WTC11 (cell line): ENCODE data around the gene DHRS2.

ENCODE experiments used
- ELF4 ChIP-seq: sonication (generic); formaldehyde crosslinking; IDR thresholded peaks from 2 replicates; pipeline ENCODE4 v1.8.1; 2022; ENCODE audit warnings: low read depth, mild to moderate bottlenecking, moderate library complexity, missing genetic modification reagents
- KAT7 ChIP-seq: sonication (generic); formaldehyde crosslinking; IDR thresholded peaks from 2 replicates; pipeline ENCODE4 v1.8.1; 2023; ENCODE audit warnings: missing genetic modification reagents, mild to moderate bottlenecking, borderline replicate concordance
- NFYB ChIP-seq: sonication (generic); formaldehyde crosslinking; conservative IDR thresholded peaks from 2 replicates; pipeline ENCODE4 v1.8.0; 2022; ENCODE audit warnings: low read depth, missing genetic modification reagents
- SP1 ChIP-seq: sonication (generic); formaldehyde crosslinking; conservative IDR thresholded peaks from 2 replicates; pipeline ENCODE4 v1.8.1; 2022; ENCODE audit warnings: missing genetic modification reagents
- ZNF138 ChIP-seq: sonication (generic); formaldehyde crosslinking; conservative IDR thresholded peaks from 2 replicates; pipeline ENCODE4 v1.8.1; 2022; ENCODE audit warnings: mild to moderate bottlenecking, moderate library complexity, missing genetic modification reagents
- TF ChIP-seq, protein P1 (sequence below): sonication (generic); formaldehyde crosslinking; IDR thresholded peaks from 2 replicates; pipeline ENCODE4 v1.8.1; 2022; ENCODE audit warnings: low read depth, mild to moderate bottlenecking, moderate library complexity, missing genetic modification reagents, borderline replicate concordance
- TF ChIP-seq, protein P2 (sequence below): fragments of 200-600 bp; IDR thresholded peaks from 2 replicates; pipeline ENCODE4 v1.8.0; 2022; ENCODE audit warnings: antibody characterized with exemption
- TF ChIP-seq, protein P3 (sequence below): sonication (generic); formaldehyde crosslinking; IDR thresholded peaks from 2 replicates; pipeline ENCODE4 v1.8.1; 2022; ENCODE audit warnings: low read depth, missing genetic modification reagents, borderline replicate concordance
- TF ChIP-seq, protein P4 (sequence below): sonication (generic); formaldehyde crosslinking; conservative IDR thresholded peaks from 2 replicates; pipeline ENCODE4 v1.8.1; 2022; ENCODE audit warnings: mild to moderate bottlenecking, missing genetic modification reagents
- TF ChIP-seq, protein P5 (sequence below): sonication (generic); formaldehyde crosslinking; conservative IDR thresholded peaks from 2 replicates; pipeline ENCODE4 v1.8.1; 2023; ENCODE audit warnings: mild to moderate bottlenecking, low read depth, missing genetic modification reagents, moderate library complexity

DNA sequence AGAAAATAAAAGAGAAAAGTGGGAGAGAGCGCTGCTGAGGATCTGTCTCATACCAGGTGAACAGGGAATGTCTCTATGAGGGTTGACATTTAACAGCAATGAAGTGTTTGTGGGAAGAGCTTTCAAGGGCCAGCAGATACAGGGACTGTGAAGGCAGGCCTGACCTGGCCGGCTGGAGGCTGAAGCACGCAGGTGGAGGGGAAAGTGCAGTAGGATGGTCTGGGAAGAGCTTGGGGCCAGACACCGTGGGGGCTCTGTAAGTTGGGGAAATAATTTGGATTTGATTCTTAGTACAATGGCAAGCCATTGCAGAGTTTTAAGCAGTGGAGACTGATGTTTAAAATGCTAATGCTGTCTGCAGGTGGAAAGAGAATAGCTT is 23.8 kb upstream of the DHRS2 start:
- TF ChIP-seq, protein P1, sequence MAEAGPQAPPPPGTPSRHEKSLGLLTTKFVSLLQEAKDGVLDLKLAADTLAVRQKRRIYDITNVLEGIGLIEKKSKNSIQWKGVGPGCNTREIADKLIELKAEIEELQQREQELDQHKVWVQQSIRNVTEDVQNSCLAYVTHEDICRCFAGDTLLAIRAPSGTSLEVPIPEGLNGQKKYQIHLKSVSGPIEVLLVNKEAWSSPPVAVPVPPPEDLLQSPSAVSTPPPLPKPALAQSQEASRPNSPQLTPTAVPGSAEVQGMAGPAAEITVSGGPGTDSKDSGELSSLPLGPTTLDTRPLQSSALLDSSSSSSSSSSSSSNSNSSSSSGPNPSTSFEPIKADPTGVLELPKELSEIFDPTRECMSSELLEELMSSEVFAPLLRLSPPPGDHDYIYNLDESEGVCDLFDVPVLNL (CRISPR knock-in tag): no peak
- TF ChIP-seq, protein P2, sequence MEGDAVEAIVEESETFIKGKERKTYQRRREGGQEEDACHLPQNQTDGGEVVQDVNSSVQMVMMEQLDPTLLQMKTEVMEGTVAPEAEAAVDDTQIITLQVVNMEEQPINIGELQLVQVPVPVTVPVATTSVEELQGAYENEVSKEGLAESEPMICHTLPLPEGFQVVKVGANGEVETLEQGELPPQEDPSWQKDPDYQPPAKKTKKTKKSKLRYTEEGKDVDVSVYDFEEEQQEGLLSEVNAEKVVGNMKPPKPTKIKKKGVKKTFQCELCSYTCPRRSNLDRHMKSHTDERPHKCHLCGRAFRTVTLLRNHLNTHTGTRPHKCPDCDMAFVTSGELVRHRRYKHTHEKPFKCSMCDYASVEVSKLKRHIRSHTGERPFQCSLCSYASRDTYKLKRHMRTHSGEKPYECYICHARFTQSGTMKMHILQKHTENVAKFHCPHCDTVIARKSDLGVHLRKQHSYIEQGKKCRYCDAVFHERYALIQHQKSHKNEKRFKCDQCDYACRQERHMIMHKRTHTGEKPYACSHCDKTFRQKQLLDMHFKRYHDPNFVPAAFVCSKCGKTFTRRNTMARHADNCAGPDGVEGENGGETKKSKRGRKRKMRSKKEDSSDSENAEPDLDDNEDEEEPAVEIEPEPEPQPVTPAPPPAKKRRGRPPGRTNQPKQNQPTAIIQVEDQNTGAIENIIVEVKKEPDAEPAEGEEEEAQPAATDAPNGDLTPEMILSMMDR: no peak
- TF ChIP-seq, protein P3, sequence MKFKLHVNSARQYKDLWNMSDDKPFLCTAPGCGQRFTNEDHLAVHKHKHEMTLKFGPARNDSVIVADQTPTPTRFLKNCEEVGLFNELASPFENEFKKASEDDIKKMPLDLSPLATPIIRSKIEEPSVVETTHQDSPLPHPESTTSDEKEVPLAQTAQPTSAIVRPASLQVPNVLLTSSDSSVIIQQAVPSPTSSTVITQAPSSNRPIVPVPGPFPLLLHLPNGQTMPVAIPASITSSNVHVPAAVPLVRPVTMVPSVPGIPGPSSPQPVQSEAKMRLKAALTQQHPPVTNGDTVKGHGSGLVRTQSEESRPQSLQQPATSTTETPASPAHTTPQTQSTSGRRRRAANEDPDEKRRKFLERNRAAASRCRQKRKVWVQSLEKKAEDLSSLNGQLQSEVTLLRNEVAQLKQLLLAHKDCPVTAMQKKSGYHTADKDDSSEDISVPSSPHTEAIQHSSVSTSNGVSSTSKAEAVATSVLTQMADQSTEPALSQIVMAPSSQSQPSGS (CRISPR knock-in tag): no peak
- TF ChIP-seq, protein P4, sequence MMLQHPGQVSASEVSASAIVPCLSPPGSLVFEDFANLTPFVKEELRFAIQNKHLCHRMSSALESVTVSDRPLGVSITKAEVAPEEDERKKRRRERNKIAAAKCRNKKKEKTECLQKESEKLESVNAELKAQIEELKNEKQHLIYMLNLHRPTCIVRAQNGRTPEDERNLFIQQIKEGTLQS (CRISPR knock-in tag): no peak
- no peak for TF ChIP-seq KAT7
- TF ChIP-seq, protein P5, sequence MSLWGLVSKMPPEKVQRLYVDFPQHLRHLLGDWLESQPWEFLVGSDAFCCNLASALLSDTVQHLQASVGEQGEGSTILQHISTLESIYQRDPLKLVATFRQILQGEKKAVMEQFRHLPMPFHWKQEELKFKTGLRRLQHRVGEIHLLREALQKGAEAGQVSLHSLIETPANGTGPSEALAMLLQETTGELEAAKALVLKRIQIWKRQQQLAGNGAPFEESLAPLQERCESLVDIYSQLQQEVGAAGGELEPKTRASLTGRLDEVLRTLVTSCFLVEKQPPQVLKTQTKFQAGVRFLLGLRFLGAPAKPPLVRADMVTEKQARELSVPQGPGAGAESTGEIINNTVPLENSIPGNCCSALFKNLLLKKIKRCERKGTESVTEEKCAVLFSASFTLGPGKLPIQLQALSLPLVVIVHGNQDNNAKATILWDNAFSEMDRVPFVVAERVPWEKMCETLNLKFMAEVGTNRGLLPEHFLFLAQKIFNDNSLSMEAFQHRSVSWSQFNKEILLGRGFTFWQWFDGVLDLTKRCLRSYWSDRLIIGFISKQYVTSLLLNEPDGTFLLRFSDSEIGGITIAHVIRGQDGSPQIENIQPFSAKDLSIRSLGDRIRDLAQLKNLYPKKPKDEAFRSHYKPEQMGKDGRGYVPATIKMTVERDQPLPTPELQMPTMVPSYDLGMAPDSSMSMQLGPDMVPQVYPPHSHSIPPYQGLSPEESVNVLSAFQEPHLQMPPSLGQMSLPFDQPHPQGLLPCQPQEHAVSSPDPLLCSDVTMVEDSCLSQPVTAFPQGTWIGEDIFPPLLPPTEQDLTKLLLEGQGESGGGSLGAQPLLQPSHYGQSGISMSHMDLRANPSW (CRISPR knock-in tag): no peak
- TF ChIP-seq NFYB (CRISPR knock-in tag): no peak
- TF ChIP-seq ZNF138: no peak
- TF ChIP-seq ELF4 (CRISPR knock-in tag): no peak
- TF ChIP-seq SP1 (CRISPR knock-in tag): no peak
